IPS-18c (cell line): ENCODE results near the gene STAG2.
"Not testable (repeated sequence)": the region's sequence is repeated elsewhere in the genome, so short reads cannot be mapped to it uniquely, and the experiment has no call there.

Source experiments
- H3K4me3 ChIP-seq: 2 replicates; pipeline ENCODE4 v1.7.0; 2013; ENCODE audit warnings: low read depth, mild to moderate bottlenecking, low read length, moderate library complexity; ENCODE audit not compliant: insufficient read depth
- H3K9me3 ChIP-seq: one replicate; pipeline ENCODE4 v1.6.1; 2013; ENCODE audit warnings: mild to moderate bottlenecking, low read length, moderate library complexity; ENCODE audit not compliant: control insufficient read depth, insufficient read depth

STAG2 gene

GRCh38 chrX:124103966-124104365 is 142.5 kb downstream of the STAG2 start:
- Histone ChIP-seq H3K4me3 (no peak overlapping the region), H3K9me3 (no peaks in the 10 kb centered on the region)

DNA sequence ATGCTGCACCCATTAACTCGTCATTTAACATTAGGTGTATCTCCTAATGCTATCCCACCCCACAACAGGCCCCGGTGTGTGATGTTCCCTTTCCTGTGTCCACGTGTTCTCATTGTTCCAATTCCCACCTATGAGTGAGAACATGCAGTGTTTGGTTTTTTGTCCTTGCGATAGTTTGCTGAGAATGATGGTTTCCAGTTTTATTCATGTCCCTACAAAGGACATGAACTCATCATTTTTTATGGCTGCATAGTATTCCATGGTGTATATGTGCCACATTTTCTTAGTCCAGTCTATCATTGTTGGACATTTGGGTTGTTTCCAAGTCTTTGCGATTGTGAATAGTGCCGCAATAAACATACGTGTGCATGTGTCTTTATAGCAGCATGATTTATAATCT is 143.0 kb downstream of the STAG2 start:
- not testable (repeated sequence) for H3K4me3 ChIP-seq, H3K9me3 ChIP-seq

DNA sequence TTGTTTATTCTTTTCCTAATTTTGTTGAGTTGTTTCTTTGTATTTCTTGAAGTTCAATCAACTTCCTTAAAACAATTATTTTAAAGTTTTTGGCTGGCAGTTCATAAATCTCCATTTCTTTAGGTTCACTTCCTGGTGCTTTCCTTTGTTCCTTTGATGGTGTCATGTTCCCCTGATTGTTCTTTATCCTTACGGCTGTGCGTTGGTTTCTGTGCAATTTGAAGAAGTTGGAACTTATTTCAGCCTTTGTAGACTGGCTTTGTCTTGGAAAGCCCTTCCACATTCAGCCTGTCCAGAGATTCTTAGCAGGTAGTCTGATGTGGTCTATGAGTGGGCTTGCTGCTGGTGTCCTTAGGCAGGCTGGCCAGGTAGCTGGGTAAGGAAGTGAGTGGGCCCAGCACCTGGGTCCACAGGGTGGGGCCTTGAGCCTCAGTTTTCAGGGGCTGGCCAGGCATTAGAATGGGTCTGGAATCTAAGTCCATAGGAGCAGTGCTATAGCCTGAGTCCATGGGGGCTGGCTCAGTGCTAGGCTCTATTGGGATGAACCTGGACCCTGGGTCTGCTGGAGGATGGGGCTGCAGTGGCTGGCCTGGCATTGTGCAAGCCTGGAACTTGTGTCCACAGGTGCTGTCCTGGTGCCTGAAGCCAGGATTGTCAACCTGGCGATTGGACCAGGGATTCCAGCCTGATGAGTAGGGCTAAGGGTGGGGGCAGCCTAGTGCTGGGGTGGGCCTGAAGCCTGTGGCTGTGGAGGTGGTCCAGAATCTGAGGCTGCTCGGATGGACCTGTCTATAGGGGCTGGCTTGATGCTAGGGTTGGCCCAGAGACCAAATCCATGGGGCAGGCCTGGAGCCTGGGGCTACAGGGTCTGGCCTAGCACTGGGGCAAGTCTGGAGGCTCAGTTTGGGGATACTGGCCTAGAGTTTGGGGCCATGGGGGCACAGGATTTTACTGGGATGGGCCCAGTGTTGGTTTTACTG is 152.4 kb downstream of the STAG2 start:
- no peak overlapping the region for H3K4me3 ChIP-seq
- H3K9me3 ChIP-seq: peaks cover 2% of the 10 kb centered on the region

DNA sequence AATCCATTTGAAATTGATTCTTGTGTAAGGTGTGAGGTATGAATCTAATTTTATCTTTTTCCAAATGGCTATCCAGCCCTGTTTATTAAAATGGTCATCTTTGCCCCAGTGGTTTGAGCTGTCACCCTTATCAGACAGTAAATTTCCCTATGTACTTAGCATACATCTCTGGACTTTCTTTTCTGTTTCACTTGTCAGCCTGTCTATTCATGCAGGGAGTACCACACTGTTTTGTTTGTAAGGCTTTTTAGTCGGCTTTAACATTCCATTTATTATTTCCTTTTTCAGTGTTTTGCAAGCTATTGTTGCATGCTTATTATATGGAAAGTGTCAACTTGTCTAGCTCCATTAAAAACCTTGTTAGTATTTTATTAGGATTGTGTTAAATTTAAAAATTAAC is 155.8 kb downstream of the STAG2 start:
- Histone ChIP-seq H3K9me3 (no peaks in the 10 kb centered on the region), H3K4me3 (no peak overlapping the region)

DNA sequence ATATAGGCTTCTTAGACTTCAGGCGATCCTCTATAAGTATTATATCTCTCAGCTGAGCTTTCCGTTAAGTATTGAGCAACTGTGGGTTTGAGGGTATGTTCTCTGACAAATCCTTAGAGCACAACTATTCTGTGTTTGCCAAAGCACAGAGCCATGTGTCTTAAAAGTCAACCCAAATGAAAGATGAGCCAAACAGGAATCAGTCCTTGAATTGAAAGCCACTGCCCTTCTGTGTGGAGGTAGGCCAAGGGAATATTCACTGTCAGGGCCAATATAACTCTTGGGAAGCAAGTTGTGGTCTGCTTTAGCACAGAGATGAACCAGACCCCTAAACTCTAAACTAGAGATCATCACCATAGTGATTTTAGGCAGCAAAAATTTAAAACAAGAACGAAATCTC is 164.0 kb downstream of the STAG2 start:
- Histone ChIP-seq H3K9me3 (peaks cover 4% of the 10 kb centered on the region), H3K4me3 (no peak overlapping the region)

DNA sequence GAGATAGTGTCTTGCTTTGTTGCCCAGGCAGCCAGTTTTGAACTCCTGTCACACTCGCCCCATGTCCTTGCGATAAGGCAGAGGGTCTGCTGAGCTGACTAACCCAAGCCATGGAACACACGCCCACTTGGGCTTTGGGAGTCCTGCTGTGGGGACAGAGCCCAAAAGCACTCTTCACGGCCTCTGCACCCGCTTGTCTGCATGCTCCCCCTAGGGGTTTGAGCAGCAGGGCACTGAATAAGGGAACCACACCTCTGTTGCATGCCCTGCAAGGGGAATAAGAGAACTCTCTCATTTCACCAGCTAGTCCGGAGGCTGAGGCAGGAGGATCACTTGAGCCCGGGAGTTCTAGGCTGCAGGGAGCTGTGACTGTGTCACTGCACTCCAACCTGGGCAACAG is 166.0 kb downstream of the STAG2 start:
- no peak overlapping the region for H3K4me3 ChIP-seq
- peaks cover 4% of the 10 kb centered on the region for H3K9me3 ChIP-seq

DNA sequence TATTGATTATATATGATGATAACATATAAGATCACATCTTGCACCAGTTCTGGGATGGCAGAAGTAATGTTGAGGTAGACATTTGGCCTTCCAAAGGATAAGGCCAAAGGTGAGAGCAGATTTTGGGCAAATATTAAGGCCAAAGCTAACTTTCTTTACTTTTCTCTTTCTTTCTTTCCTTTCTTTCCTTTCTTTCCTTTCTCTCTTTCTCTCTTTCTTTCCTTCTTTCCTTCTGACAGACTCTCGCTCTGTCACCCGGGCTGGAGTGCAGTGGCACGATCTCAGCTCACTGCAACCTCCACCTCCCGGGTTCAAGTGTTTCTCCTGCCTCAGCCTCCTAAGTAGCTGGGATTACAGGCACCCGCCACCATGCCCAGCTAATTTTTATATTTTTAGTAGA is 170.9 kb downstream of the STAG2 start:
- H3K4me3 ChIP-seq, H3K9me3 ChIP-seq: not testable (repeated sequence)

DNA sequence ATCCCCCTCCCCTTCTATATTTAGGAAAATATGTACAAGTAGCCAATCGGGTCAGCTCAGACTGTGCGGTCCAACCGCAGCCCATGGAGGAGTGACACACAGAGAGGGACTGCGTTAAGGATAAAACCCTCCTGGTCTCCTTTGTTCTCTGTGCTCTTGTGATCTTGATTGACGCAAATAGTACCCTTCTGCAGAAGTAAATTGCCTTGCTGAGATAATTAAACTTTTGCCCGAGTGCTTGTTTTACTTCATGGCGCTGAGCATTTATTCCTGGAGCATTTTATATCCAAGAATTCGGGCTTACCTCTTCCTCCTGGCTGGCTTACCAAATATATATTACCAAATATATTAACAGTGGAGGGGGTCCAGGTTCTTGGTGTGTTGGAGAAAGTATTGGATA is 184.2 kb downstream of the STAG2 start:
- peaks cover 16% of the 10 kb centered on the region for H3K9me3 ChIP-seq

GRCh38 chrX:124151195-124151594 is 189.7 kb downstream of the STAG2 start:
- peaks cover 6% of the 10 kb centered on the region for H3K9me3 ChIP-seq
- H3K4me3 ChIP-seq: no peak overlapping the region

More for the DNA sequence above, 184.2 kb downstream of the STAG2 start:
- H3K4me3 ChIP-seq: no peak overlapping the region
